Gastrocnemius medialis (tissue), 4 donors: ENCODE measurements around the gene RRM2. TPM values are rescaled to one million over a fixed set of nuclear protein-coding genes. Genes with fewer than 3 reads are reported as not detected.

Experiments
- ATAC-seq, 2 donors: fragments of 150-250 bp; one replicate each; pipeline ENCODE4 v1.9.1; 2016
- DNase-seq, 2 donors: peaks; one replicate each; pipeline ENCODE4 v3.0.0-alpha.2; 2019
- H3K27ac ChIP-seq, 4 donors: fragments of 200-600 bp; sonication (generic); 1 replicate in 1 of 4; 2 replicates in 3 of 4; pipeline ENCODE4 v1.5.1; 2016 to 2018; ENCODE audit warnings: mild to moderate bottlenecking in 2 of 4, moderate library complexity in 1 of 4
- H3K27me3 ChIP-seq, 3 donors: fragments of 200-600 bp; sonication (generic) in 2 of 3; 1 replicate in 1 of 3; 2 replicates in 2 of 3; pipeline versions ENCODE4 v1.5.1 to v1.6.0; 2016 to 2019; ENCODE audit warnings: mild to moderate bottlenecking in 1 of 3, moderate library complexity in 1 of 3
- H3K36me3 ChIP-seq, 2 donors: fragments of 200-600 bp; sonication (generic) in 1 of 2; one replicate each; pipeline ENCODE4 v1.5.1; 2017 to 2018
- H3K4me1 ChIP-seq, 2 donors: fragments of 200-600 bp; sonication (generic) in 1 of 2; one replicate each; pipeline ENCODE4 v1.5.1; 2016 to 2017; ENCODE audit warnings: mild to moderate bottlenecking in 2 of 2
- H3K4me3 ChIP-seq, 4 donors: fragments of 200-600 bp; sonication (generic) in 3 of 4; 1 replicate in 1 of 4; 2 replicates in 3 of 4; pipeline ENCODE4 v1.5.1; 2016 to 2019; ENCODE audit warnings: mild to moderate bottlenecking in 2 of 4
- H3K9me3 ChIP-seq, 3 donors: fragments of 200-600 bp; sonication (generic) in 2 of 3; 1 replicate in 1 of 3; 2 replicates in 2 of 3; pipeline ENCODE4 v1.5.1; 2016 to 2019
- CTCF ChIP-seq, 5 experiments: fragments of 450-650 bp in 3 of 5; fragments of 200-600 bp in 2 of 5; sonication (generic) in 2 of 5; IDR thresholded peaks in 4 of 5; conservative IDR thresholded peaks in 1 of 5; 1 replicate in 4 of 5; 2 replicates in 1 of 5; pipeline ENCODE4 v1.5.1; 2016 to 2019; ENCODE audit warnings: antibody characterized with exemption in 5 of 5, mild to moderate bottlenecking in 3 of 5, moderate library complexity in 3 of 5
- POLR2A ChIP-seq, 2 donors: fragments of 450-650 bp; IDR thresholded peaks; one replicate each; pipeline ENCODE4 v1.6.1; 2017; ENCODE audit warnings: antibody characterized with exemption in 2 of 2, mild to moderate bottlenecking in 2 of 2, moderate library complexity in 2 of 2
- in situ Hi-C, 4 donors: fragments of 200-750 bp; cut with MboI; loops; one replicate each; pipeline versions ENCODE4 v1.15.0 to v1.8.0; 2017; ENCODE audit warnings: low sequenced_read_pairs in 4 of 4
- intact Hi-C: fragments of 100-400 bp; cut with DNase I; formaldehyde crosslinking; loops from one replicate; pipeline ENCODE4 v1.15.1; 2023; ENCODE audit warnings: low total_unique reads
- total RNA-seq, 4 donors: library from RNA; depleted of rRNA; stranded (reverse); fragments of >200 nt; gene quantifications; one replicate each; pipeline versions ENCODE4 v1.1.0 to v1.2.3, GENCODE V29; 2016

RRM2 gene
- total RNA-seq, 4 donors from 2014 or later, result 2.0 TPM; not detected in 3

GRCh38 chr2:10125842-10126631 is 3.5 kb downstream of the RRM2 start:
- in situ Hi-C loops, result loop anchor here (10.0 to 25.0 kb wide), 4 partner anchors 279 to 536 kb away; no protein-coding TSS in a partner anchor

GRCh38 chr2:10126632-10127026 is 4.1 kb downstream of the RRM2 start:
- Histone ChIP-seq H3K27ac (no peak overlapping the region), H3K4me3 (no peak overlapping the region), H3K9me3 (no peaks in the 10 kb centered on the region), H3K27me3 (peaks cover 12 to 14% (median 14%) of the 10 kb centered on the region in 3 donors), H3K4me1 (peaks cover 11 to 13% of the 10 kb centered on the region in 2 donors), H3K36me3 (no peaks in the 10 kb centered on the region)
- in situ Hi-C loops, result loop anchor here (10.0 to 25.0 kb wide), 4 partner anchors 278 to 536 kb away; no protein-coding TSS in a partner anchor
- ATAC-seq, result no peak
- no peak for TF ChIP-seq POLR2A (IDR thresholded peaks at IDR 0.05)
- TF ChIP-seq CTCF (IDR thresholded peaks at IDR 0.05 in 4 of 5, conservative IDR thresholded peaks at IDR 0.05 in 1 of 5), result no peak
- intact Hi-C loops, result loop anchor here (10.0 kb wide), 1 partner anchor 548 kb away; no protein-coding TSS in a partner anchor
- DNase-seq, result no peak

More at GRCh38 chr2:10125842-10126631, 3.5 kb downstream of the RRM2 start:
- TF ChIP-seq CTCF (IDR thresholded peaks at IDR 0.05 in 4 of 5, conservative IDR thresholded peaks at IDR 0.05 in 1 of 5) (no peak), POLR2A (IDR thresholded peaks at IDR 0.05) (no peak)
- DNase-seq (no peak), ATAC-seq (no peak)
- Histone ChIP-seq H3K9me3 (no peaks in the 10 kb centered on the region), H3K36me3 (no peaks in the 10 kb centered on the region), H3K27ac (no peak overlapping the region), H3K4me3 (no peak overlapping the region), H3K4me1 (peaks cover 11 to 13% of the 10 kb centered on the region in 2 donors), H3K27me3 (peaks cover 12 to 14% (median 14%) of the 10 kb centered on the region in 3 donors)
- intact Hi-C loops, result loop anchor here (10.0 kb wide), 1 partner anchor 549 kb away; no protein-coding TSS in a partner anchor

- no peak overlapping the region for H3K4me3 ChIP-seq
- ATAC-seq (no peak), DNase-seq (no peak)
- no peaks in the 10 kb centered on the region for H3K36me3 ChIP-seq
- TF ChIP-seq POLR2A (IDR thresholded peaks at IDR 0.05) (no peak), CTCF (IDR thresholded peaks at IDR 0.05 in 4 of 5, conservative IDR thresholded peaks at IDR 0.05 in 1 of 5) (no peak)
- H3K27me3 ChIP-seq, result peaks cover 4 to 5% (median 4%) of the 10 kb centered on the region in 3 donors
- H3K9me3 ChIP-seq, result no peaks in the 10 kb centered on the region
- H3K4me1 ChIP-seq, result no peaks in the 10 kb centered on the region
- no peak overlapping the region for H3K27ac ChIP-seq
- intact Hi-C loops (loop anchor here (10.0 kb wide), 1 partner anchor 546 kb away; no protein-coding TSS in a partner anchor), in situ Hi-C loops (loop anchor here (10.0 to 25.0 kb wide), 4 partner anchors 276 to 534 kb away; no protein-coding TSS in a partner anchor)
Measured at GRCh38 chr2:10128420-10128819, 5.9 kb downstream of the RRM2 start.

- H3K4me3 ChIP-seq, result no peak overlapping the region
- H3K4me1 ChIP-seq, result no peaks in the 10 kb centered on the region
- intact Hi-C loops (loop anchor here (10.0 kb wide), 1 partner anchor 545 kb away; no protein-coding TSS in a partner anchor), in situ Hi-C loops (loop anchor here (10.0 to 25.0 kb wide), 4 partner anchors 275 to 533 kb away; no protein-coding TSS in a partner anchor)
- DNase-seq, result no peak
- H3K27me3 ChIP-seq, result no peaks in the 10 kb centered on the region
- ATAC-seq, result no peak
- H3K36me3 ChIP-seq, result no peaks in the 10 kb centered on the region
- TF ChIP-seq CTCF (IDR thresholded peaks at IDR 0.05 in 4 of 5, conservative IDR thresholded peaks at IDR 0.05 in 1 of 5) (no peak), POLR2A (IDR thresholded peaks at IDR 0.05) (no peak)
- H3K9me3 ChIP-seq, result no peaks in the 10 kb centered on the region
- no peak overlapping the region for H3K27ac ChIP-seq
Measured at GRCh38 chr2:10129490-10129889, 7.0 kb downstream of the RRM2 start.
